BE2C (cell line): ENCODE data around the gene SLIT1.

ENCODE experiments used
- DNase-seq: peaks from one replicate; pipeline ENCODE4 v3.0.0-alpha.2; 2020
- H3K27me3 ChIP-seq: fragments of 250-450 bp; sonication (Bioruptor Pico); 2 replicates; pipeline ENCODE4 v1.5.1; 2020; ENCODE audit warnings: mild to moderate bottlenecking
- H3K36me3 ChIP-seq: fragments of 250-450 bp; sonication (Bioruptor Pico); 2 replicates; pipeline ENCODE4 v1.5.1; 2020; ENCODE audit warnings: mild to moderate bottlenecking
- H3K4me1 ChIP-seq: fragments of 250-450 bp; sonication (Bioruptor Pico); 2 replicates; pipeline ENCODE4 v1.5.1; 2020
- H3K4me3 ChIP-seq: 2 replicates; pipeline ENCODE4 v1.5.1; 2011; ENCODE audit warnings: low read depth, low read length
- H3K9me3 ChIP-seq: fragments of 250-450 bp; sonication (Bioruptor Pico); 2 replicates; pipeline ENCODE4 v1.5.1; 2020
- CTCF ChIP-seq: IDR thresholded peaks from 2 replicates; pipeline ENCODE4 v1.5.1; 2012; ENCODE audit warnings: mild to moderate bottlenecking, low read depth, low read length

SLIT1 gene

GRCh38 chr10:97018251-97019212 lies 167.2 kb downstream of the SLIT1 start:
- DNase-seq = no peak
- H3K36me3 ChIP-seq = no peaks in the 10 kb centered on the region
- H3K9me3 ChIP-seq = no peaks in the 10 kb centered on the region
- no peaks in the 10 kb centered on the region for H3K27me3 ChIP-seq
- H3K4me1 ChIP-seq = no peaks in the 10 kb centered on the region
- H3K4me3 ChIP-seq = no peak overlapping the region
- TF ChIP-seq CTCF = no peak

DNA sequence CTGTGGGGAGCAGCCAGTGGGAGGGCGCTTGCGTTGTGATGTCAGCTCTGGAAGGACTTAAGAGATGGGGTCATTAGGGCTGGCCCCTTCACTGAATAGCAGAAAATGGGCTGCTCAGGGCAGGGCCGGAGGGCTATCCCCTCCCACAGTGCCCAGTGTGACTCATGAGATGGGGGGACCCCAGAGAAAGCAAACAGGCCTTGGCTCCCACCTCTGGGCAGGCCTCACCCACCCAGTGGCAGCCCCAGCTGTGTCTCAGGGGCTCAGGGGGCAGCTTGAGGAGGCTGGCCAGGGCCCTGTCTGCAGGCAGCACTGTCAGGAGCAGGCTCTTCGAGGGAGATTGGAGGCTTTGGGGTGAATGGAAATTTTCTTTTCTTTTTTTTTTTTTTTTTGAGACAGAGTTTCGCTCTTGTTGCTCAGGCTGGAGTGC lies 168.3 kb downstream of the SLIT1 start:
- no peaks in the 10 kb centered on the region for H3K4me1 ChIP-seq
- H3K4me3 ChIP-seq = no peak overlapping the region
- DNase-seq = no peak
- TF ChIP-seq CTCF = no peak
- no peaks in the 10 kb centered on the region for H3K27me3 ChIP-seq
- H3K9me3 ChIP-seq = no peaks in the 10 kb centered on the region
- H3K36me3 ChIP-seq = no peaks in the 10 kb centered on the region

DNA sequence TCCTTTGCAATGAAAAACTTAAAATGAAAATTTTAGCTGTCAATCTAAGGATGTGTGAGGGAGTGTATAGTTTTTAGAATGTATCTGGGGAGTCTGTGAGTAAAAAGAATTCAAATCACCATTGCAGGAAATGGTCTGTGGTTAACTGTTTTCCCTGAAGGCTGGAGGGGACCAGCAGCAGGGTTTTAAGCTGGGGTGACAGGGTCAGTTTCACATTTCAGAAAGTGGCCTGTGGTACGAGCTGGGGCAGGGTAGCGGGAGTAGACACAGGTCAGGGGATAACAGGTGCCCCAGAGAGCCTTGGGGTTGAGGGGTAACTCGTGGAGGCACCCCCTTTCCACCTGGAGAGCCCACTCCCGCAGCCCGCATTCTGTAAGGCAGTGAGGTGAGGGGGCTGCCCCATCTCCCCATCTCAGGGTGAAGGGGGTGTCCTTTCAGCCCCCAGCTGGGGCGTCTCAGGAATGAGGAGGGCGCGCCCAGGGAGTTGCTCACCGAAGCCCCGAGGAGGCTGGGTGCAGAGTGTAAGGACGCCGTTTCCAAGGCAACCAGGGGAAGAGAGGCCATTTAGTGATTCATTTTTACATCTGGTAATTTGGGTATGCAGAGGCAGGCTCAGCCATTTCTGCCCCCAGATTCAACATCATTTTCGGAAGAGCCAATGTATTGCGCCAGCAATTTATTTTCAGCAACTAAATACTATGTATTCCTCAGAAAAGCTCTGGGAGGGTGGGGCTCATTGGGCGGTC lies 168.9 kb downstream of the SLIT1 start:
- Histone ChIP-seq H3K9me3 (no peaks in the 10 kb centered on the region), H3K4me1 (no peaks in the 10 kb centered on the region), H3K36me3 (no peaks in the 10 kb centered on the region), H3K27me3 (no peaks in the 10 kb centered on the region), H3K4me3 (no peak overlapping the region)
- TF ChIP-seq CTCF = no peak
- no peak for DNase-seq

GRCh38 chr10:97015240-97015639 lies 170.5 kb downstream of the SLIT1 start:
- Histone ChIP-seq H3K4me3 (no peak overlapping the region), H3K36me3 (no peaks in the 10 kb centered on the region), H3K27me3 (no peaks in the 10 kb centered on the region), H3K4me1 (no peaks in the 10 kb centered on the region), H3K9me3 (no peaks in the 10 kb centered on the region)
- no peak for DNase-seq
- TF ChIP-seq CTCF = no peak

GRCh38 chr10:97013983-97014382 lies 171.8 kb downstream of the SLIT1 start:
- Histone ChIP-seq H3K27me3 (no peaks in the 10 kb centered on the region), H3K4me3 (no peak overlapping the region), H3K4me1 (no peaks in the 10 kb centered on the region), H3K9me3 (no peaks in the 10 kb centered on the region), H3K36me3 (no peaks in the 10 kb centered on the region)
- no peak for TF ChIP-seq CTCF
- no peak for DNase-seq
